Measurements from ENCODE around the gene NPAS3. TPM values are rescaled to one million over a fixed set of nuclear protein-coding genes. Genes with fewer than 3 reads are reported as not detected.

NPAS3 gene
- polyA plus RNA-seq, 2 of the 4 experiments (the other 2 are of a cell fraction): not detected

DNA sequence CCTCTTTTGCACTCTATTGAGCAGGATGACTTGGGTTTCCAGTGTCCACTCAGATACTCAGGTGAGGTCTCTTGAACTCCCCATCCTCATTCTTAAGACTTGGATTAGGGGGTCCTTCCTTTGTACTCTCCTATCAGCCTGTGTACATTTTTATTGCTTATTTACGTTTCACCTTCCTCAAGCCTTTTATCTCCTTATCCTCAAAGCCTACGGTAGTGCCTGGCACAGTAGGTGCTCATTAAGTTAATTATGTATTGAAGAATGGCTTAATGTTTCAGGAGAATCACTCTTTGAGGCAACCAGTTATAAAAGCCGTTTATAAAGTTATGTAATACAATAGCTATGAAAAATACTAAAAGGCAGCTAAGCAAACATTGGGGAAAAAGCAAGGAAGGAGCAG is 315.7 kb downstream of the NPAS3 start:
- ChIA-PET CTCF (no interaction called here), POLR2A (no interaction called here)
- Histone ChIP-seq H3K4me3 (no peak overlapping the region), H3K4me2 (no peak overlapping the region), H3K9me3 (no peaks in the 10 kb centered on the region), H3K27ac (no peak overlapping the region), H3K4me1 (no peaks in the 10 kb centered on the region)
- TF ChIP-seq, protein P1, sequence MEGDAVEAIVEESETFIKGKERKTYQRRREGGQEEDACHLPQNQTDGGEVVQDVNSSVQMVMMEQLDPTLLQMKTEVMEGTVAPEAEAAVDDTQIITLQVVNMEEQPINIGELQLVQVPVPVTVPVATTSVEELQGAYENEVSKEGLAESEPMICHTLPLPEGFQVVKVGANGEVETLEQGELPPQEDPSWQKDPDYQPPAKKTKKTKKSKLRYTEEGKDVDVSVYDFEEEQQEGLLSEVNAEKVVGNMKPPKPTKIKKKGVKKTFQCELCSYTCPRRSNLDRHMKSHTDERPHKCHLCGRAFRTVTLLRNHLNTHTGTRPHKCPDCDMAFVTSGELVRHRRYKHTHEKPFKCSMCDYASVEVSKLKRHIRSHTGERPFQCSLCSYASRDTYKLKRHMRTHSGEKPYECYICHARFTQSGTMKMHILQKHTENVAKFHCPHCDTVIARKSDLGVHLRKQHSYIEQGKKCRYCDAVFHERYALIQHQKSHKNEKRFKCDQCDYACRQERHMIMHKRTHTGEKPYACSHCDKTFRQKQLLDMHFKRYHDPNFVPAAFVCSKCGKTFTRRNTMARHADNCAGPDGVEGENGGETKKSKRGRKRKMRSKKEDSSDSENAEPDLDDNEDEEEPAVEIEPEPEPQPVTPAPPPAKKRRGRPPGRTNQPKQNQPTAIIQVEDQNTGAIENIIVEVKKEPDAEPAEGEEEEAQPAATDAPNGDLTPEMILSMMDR (IDR thresholded peaks at IDR 0.05): no peak
- no peak for TF ChIP-seq ZC3H11A (IDR thresholded peaks at IDR 0.05)
- no peak for TF ChIP-seq KDM1A (IDR thresholded peaks at IDR 0.05; ENCODE audit: low read depth)
- TF ChIP-seq, protein P2, sequence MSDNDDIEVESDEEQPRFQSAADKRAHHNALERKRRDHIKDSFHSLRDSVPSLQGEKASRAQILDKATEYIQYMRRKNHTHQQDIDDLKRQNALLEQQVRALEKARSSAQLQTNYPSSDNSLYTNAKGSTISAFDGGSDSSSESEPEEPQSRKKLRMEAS (IDR thresholded peaks at IDR 0.05): no peak
- no peak for TF ChIP-seq RNF2 (IDR thresholded peaks at IDR 0.05; ENCODE audit: borderline replicate concordance, low read depth)
- TF ChIP-seq, protein P3, sequence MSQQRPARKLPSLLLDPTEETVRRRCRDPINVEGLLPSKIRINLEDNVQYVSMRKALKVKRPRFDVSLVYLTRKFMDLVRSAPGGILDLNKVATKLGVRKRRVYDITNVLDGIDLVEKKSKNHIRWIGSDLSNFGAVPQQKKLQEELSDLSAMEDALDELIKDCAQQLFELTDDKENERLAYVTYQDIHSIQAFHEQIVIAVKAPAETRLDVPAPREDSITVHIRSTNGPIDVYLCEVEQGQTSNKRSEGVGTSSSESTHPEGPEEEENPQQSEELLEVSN (IDR thresholded peaks at IDR 0.05; ENCODE audit: borderline replicate concordance, low read depth): no peak
- 3% methylated on average over 3 of the region's 3 CpGs for WGBS (ENCODE audit: missing lambda C conversion rate)
- ATAC-seq (no peak), DNase-seq (ENCODE audit: low read depth in 1 of 2, low spot score in 1 of 2) (no peak), FAIRE-seq (no peak)

DNA sequence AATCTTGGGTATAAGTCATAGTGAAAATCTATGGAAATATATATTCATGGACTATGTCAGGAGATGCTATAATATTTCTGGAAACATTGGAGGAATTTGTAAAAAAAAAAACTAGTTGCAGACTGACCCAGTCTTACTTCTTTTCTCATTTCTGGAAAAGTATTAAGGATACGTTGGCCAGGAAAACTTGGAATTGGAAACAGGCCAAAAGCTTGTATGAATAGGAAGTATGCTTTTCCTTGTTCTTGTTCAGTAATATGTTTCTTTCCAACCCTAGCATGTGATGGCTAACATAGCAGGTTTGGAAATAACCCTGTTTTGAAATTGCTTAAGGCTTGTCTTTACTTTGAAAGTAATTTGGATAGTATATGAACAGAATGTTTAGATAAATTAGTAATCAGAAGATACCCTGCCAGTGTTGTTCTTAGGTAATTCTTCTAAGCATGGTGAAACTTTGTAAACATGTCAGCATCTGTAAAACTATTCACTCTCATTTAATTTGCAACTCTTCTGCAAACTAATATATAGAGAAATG is 316.2 kb downstream of the NPAS3 start:
- FAIRE-seq (no peak), DNase-seq (ENCODE audit: low read depth in 1 of 2, low spot score in 1 of 2) (no peak), ATAC-seq (no peak)
- Histone ChIP-seq H3K9me3 (no peaks in the 10 kb centered on the region), H3K4me1 (no peaks in the 10 kb centered on the region), H3K4me3 (no peak overlapping the region), H3K4me2 (no peak overlapping the region), H3K27ac (no peak overlapping the region)
- ChIA-PET CTCF (interaction anchor here (0.7 kb wide), 1 partner anchor 9 kb away, joined by 3 read pairs; no protein-coding TSS in a partner anchor), POLR2A (no interaction called here)
- TF ChIP-seq MAZ (IDR thresholded peaks at IDR 0.05; ENCODE audit: borderline replicate concordance, low read depth, low read length) (no peak), MYC (IDR thresholded peaks at IDR 0.05; ENCODE audit: borderline replicate concordance, low read length) (no peak), RARB (CRISPR knock-in tag; IDR thresholded peaks at IDR 0.05) (no peak), CEBPB (IDR thresholded peaks at IDR 0.05) (no peak), GATA3 (IDR thresholded peaks at IDR 0.05; ENCODE audit: borderline replicate concordance) (no peak), FOXS1 (CRISPR knock-in tag; IDR thresholded peaks at IDR 0.05) (no peak), ZFP36 (IDR thresholded peaks at IDR 0.05; ENCODE audit: borderline replicate concordance, partially characterized antibody) (no peak), JUNB (IDR thresholded peaks at IDR 0.05) (no peak), ESRRA (IDR thresholded peaks at IDR 0.05; ENCODE audit: borderline replicate concordance, low read length) (no peak), HEYL (CRISPR knock-in tag; IDR thresholded peaks at IDR 0.05) (no peak), RNF2 (IDR thresholded peaks at IDR 0.05; ENCODE audit: borderline replicate concordance, low read depth) (no peak), HDAC2 (IDR thresholded peaks at IDR 0.05) (no peak)
- TF ChIP-seq, protein P3 (IDR thresholded peaks at IDR 0.05; ENCODE audit: borderline replicate concordance, low read depth): no peak
- TF ChIP-seq, protein P4, sequence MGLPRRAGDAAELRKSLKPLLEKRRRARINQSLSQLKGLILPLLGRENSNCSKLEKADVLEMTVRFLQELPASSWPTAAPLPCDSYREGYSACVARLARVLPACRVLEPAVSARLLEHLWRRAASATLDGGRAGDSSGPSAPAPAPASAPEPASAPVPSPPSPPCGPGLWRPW (IDR thresholded peaks at IDR 0.05): no peak
- TF ChIP-seq, protein P5, sequence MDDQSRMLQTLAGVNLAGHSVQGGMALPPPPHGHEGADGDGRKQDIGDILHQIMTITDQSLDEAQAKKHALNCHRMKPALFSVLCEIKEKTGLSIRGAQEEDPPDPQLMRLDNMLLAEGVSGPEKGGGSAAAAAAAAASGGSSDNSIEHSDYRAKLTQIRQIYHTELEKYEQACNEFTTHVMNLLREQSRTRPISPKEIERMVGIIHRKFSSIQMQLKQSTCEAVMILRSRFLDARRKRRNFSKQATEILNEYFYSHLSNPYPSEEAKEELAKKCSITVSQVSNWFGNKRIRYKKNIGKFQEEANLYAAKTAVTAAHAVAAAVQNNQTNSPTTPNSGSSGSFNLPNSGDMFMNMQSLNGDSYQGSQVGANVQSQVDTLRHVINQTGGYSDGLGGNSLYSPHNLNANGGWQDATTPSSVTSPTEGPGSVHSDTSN (IDR thresholded peaks at IDR 0.05): no peak
- WGBS (ENCODE audit: missing lambda C conversion rate): 0% methylated on average over 1 of the region's 1 CpG

DNA sequence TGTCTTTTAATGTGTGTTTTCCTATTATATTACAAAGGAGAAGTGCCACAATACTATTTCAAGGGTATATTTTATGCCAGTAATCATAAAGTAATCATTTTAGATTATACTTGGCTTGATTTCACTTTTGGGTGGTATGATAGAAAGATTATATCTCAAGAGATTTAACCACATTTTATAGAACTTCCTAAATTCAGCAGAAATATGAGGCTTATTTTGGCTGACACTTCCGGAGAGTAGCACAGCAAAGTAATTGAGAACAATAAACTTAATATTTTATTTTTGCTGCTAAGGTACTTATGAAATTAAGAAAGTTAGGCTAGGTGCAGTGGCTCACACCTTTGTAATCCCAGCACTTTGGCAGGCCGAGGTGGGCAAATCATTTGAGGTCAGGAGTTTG is 319.1 kb downstream of the NPAS3 start:
- no peak overlapping the region for H3K4me3 ChIP-seq
- no peak overlapping the region for H3K27ac ChIP-seq
- TF ChIP-seq, protein P6, sequence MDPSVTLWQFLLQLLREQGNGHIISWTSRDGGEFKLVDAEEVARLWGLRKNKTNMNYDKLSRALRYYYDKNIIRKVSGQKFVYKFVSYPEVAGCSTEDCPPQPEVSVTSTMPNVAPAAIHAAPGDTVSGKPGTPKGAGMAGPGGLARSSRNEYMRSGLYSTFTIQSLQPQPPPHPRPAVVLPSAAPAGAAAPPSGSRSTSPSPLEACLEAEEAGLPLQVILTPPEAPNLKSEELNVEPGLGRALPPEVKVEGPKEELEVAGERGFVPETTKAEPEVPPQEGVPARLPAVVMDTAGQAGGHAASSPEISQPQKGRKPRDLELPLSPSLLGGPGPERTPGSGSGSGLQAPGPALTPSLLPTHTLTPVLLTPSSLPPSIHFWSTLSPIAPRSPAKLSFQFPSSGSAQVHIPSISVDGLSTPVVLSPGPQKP (IDR thresholded peaks at IDR 0.05; ENCODE audit: low read depth, low read length): no peak
- TF ChIP-seq, protein P7, sequence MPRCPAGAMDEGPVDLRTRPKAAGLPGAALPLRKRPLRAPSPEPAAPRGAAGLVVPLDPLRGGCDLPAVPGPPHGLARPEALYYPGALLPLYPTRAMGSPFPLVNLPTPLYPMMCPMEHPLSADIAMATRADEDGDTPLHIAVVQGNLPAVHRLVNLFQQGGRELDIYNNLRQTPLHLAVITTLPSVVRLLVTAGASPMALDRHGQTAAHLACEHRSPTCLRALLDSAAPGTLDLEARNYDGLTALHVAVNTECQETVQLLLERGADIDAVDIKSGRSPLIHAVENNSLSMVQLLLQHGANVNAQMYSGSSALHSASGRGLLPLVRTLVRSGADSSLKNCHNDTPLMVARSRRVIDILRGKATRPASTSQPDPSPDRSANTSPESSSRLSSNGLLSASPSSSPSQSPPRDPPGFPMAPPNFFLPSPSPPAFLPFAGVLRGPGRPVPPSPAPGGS (IDR thresholded peaks at IDR 0.05): no peak
- TF ChIP-seq HOXA7 (CRISPR knock-in tag; IDR thresholded peaks at IDR 0.05): no peak
- H3K9me3 ChIP-seq: no peaks in the 10 kb centered on the region
- POLR2A ChIA-PET: no interaction called here
- CTCF ChIA-PET: no interaction called here
- ATAC-seq (no peak), DNase-seq (ENCODE audit: low read depth in 1 of 2, low spot score in 1 of 2) (no peak), FAIRE-seq (no peak)
- no peaks in the 10 kb centered on the region for H3K4me1 ChIP-seq
- 25% methylated on average over 2 of the region's 2 CpGs for WGBS (ENCODE audit: missing lambda C conversion rate)
- no peak overlapping the region for H3K4me2 ChIP-seq

All from A549 (cell line).